ENCODE measurements around the gene DDHD1.
"Not testable (repeated sequence)": the region's sequence is repeated elsewhere in the genome, so short reads cannot be mapped to it uniquely, and the experiment has no call there.

The DDHD1 gene

DNA sequence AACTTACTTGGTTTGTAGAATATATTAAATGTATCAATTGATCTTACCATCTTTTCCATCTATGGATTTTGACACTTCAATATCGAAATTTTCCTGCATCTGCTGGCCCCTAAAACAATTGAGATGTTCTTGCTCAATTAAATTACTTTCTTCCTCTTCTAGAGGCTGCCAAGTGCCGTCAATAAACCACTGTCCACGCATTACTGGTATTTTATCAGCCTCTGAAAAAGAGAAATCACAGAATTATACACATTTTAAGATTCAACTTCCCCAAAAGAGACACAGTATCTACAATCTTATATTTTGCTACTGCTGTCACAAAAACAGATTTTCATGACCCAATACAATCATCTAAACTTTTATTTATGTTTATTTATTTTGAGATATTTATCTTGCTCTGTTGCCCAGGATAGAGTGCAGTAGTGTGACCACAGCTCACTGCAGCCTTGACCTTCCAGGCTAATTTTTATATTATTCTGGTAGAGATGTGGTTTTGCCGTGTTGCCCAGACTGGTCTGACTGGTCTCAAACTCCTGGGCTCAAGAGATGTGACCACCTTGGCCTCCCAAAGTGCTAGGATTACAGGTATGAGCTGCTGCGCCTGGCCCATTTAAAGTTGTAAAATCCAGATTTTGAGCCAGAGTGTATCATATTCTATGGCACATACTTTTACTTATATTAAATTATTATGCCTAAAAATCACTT, 49.3 kb downstream of the DDHD1 start:
- DNase-seq, result no peak

DNA sequence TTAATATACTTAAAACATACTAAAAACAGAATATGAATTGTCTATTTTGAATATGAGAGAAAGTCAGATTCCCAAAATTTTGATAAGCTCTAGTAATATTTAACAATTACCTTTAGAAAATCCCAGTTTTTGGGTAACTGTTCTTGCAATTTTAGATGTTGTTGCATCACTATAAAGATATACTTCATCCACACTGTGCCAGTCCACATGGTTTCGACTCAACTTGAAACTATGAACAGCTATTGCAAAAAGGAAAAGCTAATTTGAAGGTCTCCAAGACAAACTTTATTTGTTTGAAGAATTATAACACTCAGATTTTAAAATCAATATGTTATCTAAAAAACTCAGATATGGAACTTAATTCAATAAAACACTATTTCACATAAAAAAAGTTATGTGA, 59.9 kb downstream of the DDHD1 start:
- no peak for DNase-seq

DNA sequence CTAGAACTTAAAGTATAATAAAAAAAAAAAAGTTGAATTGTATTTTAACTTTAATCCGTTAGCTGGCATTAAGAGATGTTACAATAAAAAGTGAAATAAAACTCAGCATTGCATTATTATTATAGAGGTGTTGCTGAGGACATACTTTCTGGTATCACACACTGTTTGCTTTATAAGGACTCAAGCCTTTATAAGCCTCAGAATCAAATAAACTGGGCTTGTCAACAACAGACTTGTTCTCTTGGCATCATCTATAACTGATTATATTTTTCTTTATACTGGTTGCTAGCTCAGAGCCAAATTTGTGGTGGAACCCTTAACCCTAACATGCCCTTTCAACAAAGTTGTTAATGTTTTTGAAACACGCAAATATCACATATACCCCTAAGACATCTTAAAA, 62.3 kb downstream of the DDHD1 start:
- no peak for DNase-seq

DNA sequence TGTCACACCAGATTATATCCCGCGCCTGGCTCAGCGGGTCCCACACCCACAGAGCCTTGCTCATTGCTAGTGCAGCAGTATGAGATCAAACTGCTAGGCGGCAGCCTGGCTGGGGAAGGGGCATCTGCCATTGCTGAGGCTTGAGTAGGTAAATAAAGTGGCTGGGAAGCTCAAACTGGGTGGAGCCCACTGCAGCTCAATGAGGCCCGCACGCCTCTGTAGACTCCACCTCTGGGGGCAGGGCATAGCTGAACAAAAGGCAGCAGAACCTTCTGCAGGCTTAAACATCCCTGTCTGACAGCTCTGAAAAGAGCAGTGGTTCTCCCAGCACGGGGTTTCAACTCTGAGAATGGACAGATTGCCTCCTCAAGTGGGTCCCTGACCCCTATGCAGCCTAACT, 68.2 kb downstream of the DDHD1 start:
- DNase-seq, result not testable (repeated sequence)

DNA sequence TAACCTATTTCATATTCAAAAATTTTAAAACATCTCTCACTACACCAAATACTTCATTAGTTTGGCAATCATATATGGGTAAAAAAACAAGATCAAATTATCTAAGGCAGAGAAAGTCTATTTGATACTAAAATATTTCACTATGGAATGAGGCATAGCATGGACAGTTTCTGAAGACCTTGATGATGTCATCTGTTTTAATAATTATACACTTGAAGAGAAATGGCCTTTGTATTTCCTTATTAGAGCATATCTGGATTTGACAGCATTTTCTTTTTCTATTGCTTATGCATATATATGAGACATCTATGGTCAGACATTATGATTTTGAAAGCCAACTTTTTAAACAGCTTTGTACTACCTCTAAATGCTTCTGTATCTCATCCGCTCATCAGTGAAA, 88.6 kb downstream of the DDHD1 start:
- DNase-seq, result no peak

DNA sequence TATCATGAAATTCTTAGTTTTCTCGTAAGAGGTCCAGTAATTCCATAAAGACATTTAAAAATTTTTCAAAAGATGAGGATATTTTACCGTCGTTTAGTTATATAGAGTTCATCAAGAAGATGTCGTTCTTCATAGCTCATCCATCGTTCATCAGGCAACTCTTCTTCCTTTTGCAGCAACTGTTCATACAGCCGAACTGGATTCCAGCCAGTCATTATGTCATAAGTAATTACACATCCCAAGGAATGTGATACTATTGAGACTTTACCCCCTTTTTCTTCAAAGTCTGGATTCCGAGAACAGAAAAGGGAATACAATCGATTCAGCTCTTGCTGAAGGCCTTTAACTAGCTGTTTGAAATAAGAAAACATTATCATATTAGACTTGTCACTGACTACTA, 90.3 kb downstream of the DDHD1 start:
- DNase-seq, result no peak

DNA sequence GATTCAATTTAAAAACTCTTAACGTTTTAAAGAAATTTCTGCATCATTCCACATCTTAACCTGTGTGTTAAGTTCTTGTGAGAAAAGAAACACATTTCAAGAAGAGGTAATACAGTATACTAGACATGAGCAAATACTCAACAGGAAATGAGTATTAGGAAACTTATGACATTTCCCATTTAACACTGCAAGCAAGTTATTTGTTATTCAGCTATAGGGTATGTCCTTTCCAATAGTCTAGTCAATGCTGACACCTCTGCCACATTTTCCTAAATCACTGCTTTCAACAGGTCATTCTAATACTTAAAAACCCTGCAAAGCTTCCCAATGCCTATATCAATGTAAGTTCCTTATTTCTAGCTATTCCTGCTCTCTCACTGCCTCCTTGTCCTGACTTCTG, 93.1 kb downstream of the DDHD1 start:
- DNase-seq, result no peak

DNA sequence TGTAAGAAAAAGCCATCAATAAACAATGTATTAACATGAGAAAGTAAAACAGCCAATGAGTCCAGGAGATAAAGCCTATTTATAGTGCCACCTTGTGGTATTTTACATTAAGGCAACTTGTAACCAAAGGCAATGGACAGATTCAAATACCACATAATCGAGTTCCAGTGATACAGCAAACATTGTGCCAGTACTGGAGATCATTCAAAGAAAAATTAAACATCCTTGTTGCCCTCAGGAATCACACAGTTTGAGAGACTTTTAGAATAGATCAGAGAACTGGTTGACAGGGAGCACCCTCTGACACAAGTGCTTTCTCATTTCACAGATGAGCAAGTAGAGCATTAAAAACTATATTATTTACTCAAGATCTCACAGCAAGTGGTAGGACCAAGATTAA, 98.1 kb downstream of the DDHD1 start:
- no peak for DNase-seq

DNA sequence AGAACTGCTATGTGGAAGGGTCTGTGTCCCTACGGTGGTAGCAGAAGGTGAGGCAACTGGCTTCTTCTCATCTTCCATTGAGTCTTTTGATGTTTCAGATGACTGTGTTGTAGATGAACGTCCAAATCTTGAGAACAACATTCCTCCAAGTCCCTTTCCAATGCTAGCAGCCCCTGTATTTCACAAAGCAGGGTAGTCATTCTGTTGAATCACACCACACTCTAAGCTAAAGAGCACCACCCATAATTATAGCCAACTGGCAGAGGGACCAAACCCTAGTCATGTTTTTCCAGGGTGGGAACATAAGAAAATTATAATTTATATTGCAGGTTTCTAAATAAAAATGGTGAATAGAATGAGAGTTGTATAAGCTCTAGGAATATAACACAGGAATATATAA, 98.7 kb downstream of the DDHD1 start:
- DNase-seq, result no peak

DNA sequence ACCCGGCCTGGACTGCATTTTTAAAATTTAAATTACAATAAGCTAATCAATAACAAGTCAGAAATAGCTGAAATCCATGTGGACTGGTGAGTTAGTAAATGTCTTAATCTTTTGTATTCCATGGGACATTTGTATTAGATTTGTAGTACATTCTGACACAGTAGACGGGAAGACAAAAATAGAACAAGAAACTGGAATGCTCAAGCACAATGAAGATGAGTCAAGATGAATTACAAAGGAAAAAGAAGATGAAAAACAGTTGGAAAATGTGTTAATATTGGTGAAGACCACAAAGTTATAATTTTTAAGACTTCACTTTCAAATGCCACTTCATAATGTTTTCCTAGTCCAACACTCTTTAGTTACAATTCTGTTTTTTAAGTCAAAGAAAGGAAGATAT, 104.5 kb downstream of the DDHD1 start:
- no peak for DNase-seq

DNA sequence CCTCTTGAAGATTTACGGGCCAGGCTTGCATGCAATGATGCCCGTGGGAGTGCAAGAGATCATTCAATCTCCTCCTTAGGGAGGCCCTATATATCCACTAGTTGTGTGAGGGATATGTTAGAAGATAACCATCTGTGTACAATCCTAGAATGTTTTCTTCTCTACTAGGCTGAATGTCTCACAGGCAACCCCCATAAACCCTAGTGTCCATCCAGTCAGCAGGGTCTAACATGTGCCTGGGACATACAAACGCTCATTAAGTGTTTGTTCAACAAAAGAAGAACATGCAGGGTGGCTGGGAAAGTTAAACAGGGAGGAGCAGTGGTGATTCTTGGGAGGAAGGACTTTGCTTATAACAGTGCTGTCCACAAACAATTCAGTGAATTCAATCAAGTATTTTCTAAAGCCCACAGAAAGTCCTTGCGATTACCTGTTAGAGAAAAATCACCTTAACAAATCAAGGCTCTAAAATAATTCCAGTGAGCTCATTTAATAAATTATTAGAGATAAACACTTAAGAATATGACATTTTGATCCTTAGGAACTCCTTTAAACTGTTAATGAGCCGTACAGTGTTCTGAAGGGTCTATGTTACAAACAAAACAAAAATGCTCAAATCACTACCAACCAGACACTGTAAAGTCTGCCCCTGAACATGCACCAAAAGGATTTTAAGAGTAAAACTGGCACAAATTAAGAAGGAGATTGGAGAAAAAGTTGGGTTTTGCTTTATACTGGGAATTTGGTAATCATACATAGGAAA, 105.6 kb downstream of the DDHD1 start:
- no peak for DNase-seq

DNA sequence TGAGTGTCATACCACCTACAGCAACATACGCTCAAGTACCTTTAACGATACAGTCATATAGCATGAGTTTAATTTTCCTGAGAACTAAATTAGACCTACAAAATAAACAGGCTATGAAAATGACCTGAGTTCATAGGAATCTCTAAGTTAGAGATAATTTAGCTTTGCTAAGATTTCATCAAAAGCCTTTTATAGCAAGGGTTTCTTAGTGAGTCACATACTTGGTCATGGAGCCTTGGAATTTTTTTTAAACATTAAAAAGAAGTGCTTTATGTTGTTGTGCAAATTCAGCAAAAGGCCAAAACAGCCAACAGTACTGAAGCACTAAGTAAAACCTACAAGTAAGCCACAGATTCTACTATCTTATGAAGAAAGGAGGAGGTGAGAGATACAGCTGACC, 108.6 kb downstream of the DDHD1 start:
- DNase-seq, result no peak

DNA sequence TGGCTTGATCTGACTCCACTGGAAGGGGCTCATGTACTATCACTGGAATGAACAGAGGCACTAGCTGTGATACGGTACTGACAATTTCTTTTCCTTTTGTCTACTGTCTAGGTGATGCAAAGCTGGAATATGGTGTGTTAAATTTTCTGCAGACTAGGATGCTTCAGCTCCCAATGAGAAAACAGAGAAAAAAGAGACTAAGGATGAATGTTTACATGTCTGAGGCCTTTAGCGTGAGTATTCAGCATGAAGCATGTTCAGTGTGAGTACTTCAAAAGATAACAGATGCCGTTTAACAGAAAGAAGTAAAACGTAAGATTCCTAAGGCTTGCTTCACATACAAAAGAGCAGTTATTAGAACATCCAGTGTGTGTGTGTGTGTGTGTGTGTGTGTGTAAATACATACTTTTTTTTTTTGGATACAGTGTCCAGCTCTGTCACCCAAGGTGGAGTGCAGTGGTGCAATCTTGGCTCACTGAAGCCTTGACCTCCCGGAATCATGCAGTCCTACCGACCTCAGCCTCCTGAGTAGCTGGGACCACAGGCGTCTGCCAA, 110.0 kb downstream of the DDHD1 start:
- DNase-seq, result no peak

DNA sequence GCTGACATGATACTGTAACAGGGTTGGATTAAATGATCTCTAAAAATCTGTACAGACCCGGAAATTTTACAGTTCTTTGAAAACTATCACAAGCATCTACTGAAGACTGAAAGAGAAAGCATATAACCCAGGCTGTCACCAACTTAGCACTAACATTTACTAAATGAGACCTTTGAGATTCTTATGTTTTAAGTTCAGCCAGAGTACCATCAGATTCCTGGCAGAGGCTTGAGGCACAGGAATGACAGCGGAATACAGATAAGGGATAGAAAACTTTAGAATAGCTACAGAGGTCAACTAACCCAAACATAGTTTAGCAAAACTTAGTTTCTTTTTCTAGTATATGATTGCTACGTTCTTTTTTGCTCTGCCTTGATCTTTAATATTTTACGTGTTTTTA, 110.6 kb downstream of the DDHD1 start:
- DNase-seq, result no peak

DNA sequence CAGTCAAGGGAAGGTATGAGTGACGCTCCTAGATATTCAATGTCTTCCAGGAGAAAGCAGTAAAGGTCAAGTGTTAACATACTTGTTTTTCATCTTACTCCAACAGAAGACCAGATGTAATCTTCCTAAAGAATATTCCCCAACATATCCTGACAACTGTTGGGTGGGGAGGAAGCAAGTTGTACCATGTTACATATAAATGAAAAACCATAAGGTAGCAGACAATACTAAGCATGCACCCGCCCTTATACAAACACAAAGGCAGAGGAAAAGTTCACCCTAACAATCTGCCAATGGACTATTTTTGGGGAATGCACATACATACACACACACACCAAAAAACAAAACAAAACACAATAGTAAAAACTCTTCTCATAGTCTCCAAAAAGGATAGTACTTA, 112.1 kb downstream of the DDHD1 start:
- DNase-seq, result no peak

DNA sequence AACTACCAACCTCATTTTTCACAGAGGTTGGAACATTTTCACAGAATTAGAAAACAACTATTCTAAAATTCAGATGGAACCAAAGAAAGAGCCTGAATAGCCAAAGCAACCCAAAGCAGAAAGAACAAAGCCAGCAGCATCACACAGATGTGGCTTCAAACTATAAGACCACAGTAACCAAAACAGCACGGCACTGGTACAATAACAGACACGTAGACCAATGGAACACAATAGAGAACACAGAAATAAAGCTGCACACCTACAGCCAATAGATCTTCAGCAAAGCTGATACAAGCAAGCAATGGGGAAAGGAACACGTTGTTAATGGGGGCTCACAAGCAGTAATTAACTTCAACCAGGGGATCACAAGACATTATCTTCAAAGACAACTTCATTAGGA, 114.5 kb downstream of the DDHD1 start:
- DNase-seq, result no peak

DNA sequence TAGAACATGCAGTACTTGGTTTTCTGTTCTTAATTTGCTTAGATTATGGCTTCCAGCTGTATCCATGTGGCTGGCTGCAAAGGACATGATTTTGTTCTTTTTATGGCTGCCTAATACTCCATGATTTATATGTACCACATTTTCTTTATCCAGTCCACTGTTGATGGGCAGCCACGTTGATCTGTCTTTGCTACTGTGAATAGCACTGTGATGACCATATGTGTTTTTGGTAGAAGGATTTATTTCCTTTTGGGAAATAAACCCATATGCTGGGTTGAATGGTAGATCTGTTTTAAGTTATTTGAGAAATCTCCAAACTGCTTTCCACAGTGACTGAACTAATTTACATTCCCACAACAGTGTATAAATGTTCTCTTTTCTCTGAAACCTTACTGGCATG, 116.1 kb downstream of the DDHD1 start:
- DNase-seq, result no peak

DNA sequence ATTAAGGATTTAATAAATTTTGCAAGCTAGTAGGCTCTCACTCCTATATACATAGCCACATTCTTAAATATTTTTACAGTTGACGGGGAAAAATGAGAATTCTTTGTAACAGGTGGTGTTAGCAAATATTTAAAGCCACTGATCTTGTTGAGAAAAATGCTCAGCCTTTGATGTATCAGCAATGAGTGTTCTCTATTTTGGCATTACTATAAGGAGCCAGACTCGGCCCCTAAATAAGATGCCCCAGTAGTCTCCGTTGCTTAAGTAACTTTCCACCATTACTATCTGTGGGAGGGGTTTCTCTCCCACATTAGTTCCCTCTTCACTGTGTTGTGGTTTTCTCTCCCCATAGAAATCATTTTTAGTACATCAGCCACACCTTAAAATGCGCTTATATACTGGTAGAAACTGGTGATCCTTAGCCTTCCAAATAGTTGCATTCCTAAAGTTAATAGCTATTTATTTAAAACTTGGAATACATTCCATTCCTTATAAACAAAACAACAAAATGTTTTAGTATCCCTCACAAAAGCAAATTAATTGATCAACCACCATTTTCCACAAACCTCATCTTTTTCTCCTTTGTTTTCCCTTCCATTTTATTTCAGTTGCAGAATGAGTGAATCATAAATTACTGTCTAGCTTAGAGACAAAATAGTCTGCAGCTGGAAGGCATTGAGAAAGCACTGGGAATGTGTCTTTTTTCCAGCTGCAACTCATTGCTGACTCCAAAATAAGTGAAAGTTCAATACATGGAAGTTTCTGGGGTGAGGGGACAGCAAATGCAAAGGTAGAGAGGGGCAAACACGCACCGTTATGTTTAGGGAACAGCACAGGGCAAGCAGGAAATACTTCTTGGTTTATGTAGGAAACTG, 117.5 kb downstream of the DDHD1 start:
- DNase-seq, result no peak

DNA sequence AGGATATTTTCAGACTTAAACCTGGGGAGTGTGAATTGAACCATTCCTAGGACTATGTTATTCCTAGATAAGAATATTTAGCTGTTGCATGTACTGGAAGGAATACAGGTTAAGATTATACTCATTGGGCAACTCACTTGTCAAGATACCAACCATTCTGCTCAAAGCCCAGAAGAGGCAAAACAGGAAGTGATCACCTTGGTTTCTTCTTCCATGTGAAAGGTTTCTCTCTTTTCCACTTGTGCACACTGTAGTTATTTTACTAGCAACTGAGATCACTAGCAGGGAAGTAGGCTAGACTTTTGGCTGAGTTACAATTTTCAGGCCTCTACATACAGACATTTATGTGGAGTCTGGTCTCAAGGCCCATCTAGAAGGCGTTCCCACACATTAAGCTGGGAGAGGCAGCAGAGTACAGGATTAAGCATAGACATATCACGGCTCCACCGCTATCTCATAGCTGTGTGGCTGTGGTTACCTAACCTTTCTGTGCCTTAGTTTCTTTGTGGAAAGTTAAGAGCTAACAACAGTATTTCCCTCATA, 118.4 kb downstream of the DDHD1 start:
- DNase-seq, result no peak

DNA sequence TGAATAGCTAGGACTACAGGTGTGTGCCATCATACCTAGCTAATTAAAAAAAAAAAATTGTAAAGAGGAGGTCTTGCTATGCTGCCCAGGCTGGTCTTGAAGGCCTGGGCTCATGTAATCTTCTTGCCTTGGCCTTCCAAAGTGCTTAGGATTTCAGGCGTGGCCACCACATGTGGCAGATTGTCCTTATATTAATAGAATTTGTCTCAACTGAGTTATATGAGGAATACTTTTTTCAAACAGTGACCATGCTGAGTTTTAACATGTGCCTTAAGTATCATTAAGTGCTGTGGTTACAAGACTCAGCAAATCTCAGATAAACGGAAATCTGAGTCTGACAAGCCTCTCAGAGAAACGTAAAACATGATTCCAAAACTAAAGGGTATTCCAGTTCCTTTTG, 119.1 kb downstream of the DDHD1 start:
- no peak for DNase-seq

DNA sequence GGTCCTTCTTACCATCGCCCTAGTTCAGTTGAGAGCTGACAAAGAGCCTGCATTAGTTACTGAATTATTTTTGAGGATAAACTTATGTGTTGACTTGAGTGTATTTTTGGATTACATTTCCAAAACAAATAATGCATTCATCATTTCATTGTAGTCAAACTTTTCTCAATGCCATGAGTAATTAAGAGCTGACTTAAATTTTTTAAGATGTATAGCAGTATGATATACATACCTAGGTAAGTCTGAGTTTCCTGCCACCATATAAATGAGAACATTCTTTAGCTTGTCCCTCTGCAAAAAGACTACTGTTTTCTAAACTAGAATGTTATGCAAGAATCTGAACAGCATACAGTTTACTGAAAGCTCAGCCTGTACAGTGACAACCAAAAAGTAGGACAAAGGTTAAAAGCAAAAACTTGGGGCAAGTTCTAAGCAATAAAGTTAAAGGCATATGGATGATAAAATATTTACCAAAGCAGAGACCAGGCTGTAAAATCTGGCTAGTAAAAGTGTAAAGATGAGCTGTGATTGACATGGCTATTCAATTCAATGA, 120.2 kb downstream of the DDHD1 start:
- no peak for DNase-seq

DNA sequence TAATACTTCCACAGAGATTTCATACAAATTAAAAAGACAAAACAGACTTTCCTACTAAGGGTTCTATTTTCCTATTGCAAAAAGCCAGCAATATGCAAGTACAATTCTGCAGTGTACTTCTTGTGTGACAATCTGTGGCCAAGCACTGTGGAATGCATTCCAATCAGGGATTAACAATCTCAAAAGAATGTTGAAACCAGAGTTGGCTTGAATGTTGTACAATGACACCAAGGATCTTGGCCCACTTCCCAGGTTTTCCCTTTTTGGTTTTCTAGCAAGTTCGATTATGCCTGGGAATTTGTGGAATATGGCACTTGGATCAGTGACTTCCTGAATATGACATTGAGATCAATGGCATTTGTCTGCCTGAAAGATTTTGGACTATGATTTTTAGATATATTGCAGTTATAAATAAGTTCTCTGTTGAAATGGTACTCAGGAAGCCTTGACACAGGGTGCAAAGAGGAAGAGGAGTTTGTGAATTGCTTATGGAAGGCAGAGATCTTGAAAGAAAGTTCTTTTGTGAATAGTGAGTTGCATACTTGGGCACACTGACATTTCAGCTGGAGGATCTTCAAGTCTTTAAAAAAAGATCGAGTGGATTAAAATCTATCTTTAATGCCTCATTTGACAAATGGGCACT, 120.8 kb downstream of the DDHD1 start:
- DNase-seq, result no peak

Measured in NCI-H1092 (cell line).